Colonic mucosa (tissue), 4 donors: ENCODE data around the gene AATK. TPM values are rescaled to one million over a fixed set of nuclear protein-coding genes. Genes with fewer than 3 reads are reported as not detected.

Experiments used
- DNase-seq: peaks from one replicate; pipeline ENCODE4 v3.0.0-alpha.2; 2020
- H3K27ac ChIP-seq: fragments of 200-600 bp; one replicate; pipeline ENCODE4 v1.8.0; 2021
- H3K27me3 ChIP-seq: fragments of 200-600 bp; one replicate; pipeline ENCODE4 v1.8.0; 2021
- H3K36me3 ChIP-seq: fragments of 200-600 bp; one replicate; pipeline ENCODE4 v1.8.0; 2021
- H3K4me1 ChIP-seq: fragments of 200-600 bp; one replicate; pipeline ENCODE4 v1.8.0; 2021; ENCODE audit warnings: mild to moderate bottlenecking
- H3K4me3 ChIP-seq: fragments of 200-600 bp; one replicate; pipeline ENCODE4 v1.8.0; 2021
- H3K9ac ChIP-seq, 2 donors: one replicate each; pipeline ENCODE4 v1.7.0; 2013; ENCODE audit warnings: control low read depth in 2 of 2, low read depth in 2 of 2, low read length in 2 of 2
- H3K9me3 ChIP-seq: fragments of 200-600 bp; one replicate; pipeline ENCODE4 v1.8.0; 2021
- intact Hi-C: fragments of 100-400 bp; cut with DNase I; formaldehyde crosslinking; loops from one replicate; pipeline ENCODE4 v1.14.1; 2022
- total RNA-seq, 2 donors: library from RNA; stranded (reverse); fragmentation: NEBNext Ultra II Directional in 1 of 2; extraction: Animal tissue kit (Norgen Biotek cat#: 25700) in 1 of 2; gene quantifications; one replicate each; pipeline ENCODE4 v1.2.1, GENCODE V29; 2021
- TF ChIP-seq, protein P1 (sequence below): fragments of 200-600 bp; IDR thresholded peaks from one replicate; pipeline ENCODE4 v1.8.0; 2022; ENCODE audit warnings: antibody characterized with exemption, mild to moderate bottlenecking
- donor health status: healthy.
- donor health status: DM: no; HTN: no; CAD: no.
- donor health status: DM: no; HTN: no; CAD: no.

The AATK gene
- total RNA-seq, 2 donors from 2014 or later, result 9.1 to 13.3 TPM

DNA sequence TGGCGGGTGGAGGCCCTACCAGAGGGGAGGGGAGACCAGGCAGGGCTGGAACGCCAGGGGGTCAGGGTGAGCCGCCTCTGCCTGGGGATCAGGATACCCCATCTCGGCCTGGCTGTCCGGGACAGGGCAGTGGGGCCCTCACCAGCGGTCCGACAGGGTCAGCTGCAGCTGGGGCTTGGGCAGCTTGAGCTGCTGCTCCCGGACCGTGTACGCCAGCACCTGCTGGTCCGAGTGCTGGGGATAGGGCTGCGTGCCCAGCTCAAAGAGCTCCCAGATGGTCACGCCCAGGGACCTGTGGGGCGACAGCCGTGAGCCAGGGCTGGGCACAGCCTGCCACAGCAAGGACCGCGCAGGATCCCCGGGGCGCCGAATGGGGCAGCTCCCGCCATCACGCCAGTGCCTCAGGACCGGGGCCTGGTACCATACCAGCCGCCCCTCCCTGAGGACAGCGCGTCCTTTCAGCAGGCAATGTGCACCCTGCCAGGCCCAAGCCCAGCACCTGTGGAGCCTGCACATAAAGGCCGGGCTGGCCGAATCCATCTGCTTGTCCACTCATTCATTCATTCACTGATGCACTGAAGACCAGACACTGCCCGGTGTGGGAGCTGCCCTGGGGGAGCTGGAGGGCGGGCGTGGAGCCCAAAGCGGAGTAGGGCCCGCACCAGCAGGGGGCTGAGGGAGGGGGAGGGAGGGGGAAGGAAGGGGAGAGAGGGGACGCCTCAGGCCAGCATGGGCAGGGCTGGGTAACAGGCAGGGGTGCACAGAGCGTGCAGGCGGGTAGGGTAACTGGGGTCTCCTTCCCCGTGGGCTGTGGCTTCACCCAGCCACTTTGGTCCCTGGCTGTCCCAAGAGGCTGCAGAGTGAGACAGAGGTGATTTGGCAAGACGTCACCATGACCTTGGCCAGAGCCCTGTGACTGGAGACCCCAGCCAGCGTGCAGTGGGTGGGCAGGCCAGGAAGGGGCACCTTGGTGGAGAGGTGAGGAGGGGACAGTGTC, 42.7 kb downstream of the AATK start:
- Histone ChIP-seq H3K9me3 (no peaks in the 10 kb centered on the region), H3K36me3 (no peaks in the 10 kb centered on the region), H3K9ac (no peak overlapping the region), H3K4me3 (no peak overlapping the region), H3K27me3 (no peaks in the 10 kb centered on the region), H3K27ac (no peak overlapping the region), H3K4me1 (no peaks in the 10 kb centered on the region)
- DNase-seq, result no peak
- intact Hi-C loops, result no loop called here
- TF ChIP-seq, protein P1, sequence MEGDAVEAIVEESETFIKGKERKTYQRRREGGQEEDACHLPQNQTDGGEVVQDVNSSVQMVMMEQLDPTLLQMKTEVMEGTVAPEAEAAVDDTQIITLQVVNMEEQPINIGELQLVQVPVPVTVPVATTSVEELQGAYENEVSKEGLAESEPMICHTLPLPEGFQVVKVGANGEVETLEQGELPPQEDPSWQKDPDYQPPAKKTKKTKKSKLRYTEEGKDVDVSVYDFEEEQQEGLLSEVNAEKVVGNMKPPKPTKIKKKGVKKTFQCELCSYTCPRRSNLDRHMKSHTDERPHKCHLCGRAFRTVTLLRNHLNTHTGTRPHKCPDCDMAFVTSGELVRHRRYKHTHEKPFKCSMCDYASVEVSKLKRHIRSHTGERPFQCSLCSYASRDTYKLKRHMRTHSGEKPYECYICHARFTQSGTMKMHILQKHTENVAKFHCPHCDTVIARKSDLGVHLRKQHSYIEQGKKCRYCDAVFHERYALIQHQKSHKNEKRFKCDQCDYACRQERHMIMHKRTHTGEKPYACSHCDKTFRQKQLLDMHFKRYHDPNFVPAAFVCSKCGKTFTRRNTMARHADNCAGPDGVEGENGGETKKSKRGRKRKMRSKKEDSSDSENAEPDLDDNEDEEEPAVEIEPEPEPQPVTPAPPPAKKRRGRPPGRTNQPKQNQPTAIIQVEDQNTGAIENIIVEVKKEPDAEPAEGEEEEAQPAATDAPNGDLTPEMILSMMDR, result no peak

DNA sequence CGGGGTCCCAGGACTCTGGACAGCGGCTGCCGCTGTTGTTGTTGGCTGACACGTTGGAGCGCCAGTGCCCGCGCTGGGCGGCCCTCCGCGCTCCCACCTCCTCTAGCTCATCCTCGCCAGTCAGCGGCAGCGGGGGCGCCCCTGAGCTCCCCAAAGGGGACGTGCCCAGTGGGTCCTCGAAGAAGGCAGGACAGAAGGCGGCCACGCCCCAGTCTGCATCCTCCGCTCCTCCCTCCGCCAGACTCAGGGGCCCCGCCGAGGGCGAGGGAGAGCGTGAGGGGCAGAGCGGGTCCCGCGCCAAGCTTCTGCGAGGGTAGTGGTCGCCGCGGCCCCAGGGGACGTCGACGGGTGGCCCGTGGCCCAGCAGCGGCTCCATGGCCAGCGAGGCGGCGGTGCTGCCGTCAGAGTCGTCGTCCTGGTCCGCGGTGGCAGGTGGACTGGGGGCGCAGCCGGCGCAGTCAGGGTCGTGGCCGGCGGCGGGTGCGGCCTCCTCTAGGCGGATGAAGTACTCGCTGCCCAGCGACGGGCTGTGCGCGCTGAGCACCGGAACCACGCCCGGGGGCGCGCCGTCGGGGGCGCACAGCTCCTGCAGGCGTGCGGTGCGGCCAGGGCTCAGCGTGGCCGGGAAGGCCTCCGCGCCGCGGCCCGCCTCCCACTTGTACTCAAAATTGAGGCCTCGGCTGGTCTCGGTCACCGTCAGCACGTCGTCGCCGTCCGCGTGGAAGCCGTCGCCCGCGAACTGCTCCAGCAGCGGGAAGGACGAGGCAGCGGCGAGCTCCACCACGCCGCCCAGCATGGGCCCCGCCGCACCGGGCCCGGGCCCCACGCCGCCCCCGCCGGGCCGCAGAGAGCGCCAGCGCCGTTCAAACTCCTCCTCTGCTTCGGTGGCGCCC, 43.9 kb downstream of the AATK start:
- no peak overlapping the region for H3K27ac ChIP-seq
- intact Hi-C loops, result no loop called here
- no peak for DNase-seq
- H3K4me1 ChIP-seq, result no peaks in the 10 kb centered on the region
- H3K36me3 ChIP-seq, result no peaks in the 10 kb centered on the region
- H3K27me3 ChIP-seq, result no peaks in the 10 kb centered on the region
- TF ChIP-seq, protein P1, result no peak
- no peak overlapping the region for H3K9ac ChIP-seq
- H3K4me3 ChIP-seq, result no peak overlapping the region
- H3K9me3 ChIP-seq, result no peaks in the 10 kb centered on the region

DNA sequence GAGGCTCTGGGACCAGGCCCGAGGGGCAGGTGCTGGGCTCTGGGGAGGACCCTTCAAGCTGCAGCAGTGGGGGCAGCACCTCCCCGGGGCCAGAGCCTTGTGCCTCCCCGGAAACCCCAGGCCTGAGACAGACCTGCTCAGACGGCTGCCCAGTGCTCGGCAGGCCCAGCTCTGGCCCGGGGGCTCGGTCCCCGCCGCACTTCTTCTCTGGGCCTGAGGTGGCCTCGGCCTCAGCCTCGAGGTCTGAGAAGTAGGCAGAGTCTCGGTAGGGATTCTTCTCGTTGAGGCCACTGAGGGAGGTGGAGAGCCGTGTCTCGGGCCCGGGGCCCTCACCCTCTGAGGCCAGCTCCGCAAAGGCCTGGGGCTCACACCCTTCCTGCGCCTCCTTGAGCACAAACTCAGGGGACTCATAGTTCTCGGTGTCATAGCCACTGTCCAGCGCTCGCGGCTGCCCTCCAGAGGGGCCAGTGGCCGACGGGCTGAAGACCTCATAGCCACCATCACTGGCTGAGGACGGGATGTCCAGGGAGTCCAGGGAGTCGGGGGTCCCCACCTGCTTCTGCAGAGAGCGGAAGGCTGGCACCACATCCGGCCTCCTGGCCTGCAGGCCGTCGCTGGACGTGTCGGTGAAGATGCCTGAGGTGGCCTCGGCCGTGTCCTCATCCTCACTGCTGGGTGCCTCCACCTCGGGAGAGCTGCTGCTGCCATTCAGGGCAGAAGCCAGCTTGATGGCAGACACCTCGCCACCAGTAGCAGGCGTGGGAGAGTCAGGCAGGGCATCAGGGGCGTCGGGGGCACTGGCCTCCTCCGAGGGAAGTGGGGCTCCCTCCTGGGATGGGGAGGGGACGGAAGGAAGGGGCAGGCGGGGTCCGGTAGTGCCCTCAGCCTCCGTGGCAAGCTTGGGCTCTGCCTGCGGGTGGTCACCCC, 45.1 kb downstream of the AATK start:
- intact Hi-C loops, result no loop called here
- Histone ChIP-seq H3K9me3 (no peaks in the 10 kb centered on the region), H3K4me1 (no peaks in the 10 kb centered on the region), H3K27me3 (no peaks in the 10 kb centered on the region), H3K9ac (no peak overlapping the region), H3K27ac (no peak overlapping the region), H3K4me3 (no peak overlapping the region), H3K36me3 (no peaks in the 10 kb centered on the region)
- no peak for DNase-seq
- TF ChIP-seq, protein P1, result no peak

DNA sequence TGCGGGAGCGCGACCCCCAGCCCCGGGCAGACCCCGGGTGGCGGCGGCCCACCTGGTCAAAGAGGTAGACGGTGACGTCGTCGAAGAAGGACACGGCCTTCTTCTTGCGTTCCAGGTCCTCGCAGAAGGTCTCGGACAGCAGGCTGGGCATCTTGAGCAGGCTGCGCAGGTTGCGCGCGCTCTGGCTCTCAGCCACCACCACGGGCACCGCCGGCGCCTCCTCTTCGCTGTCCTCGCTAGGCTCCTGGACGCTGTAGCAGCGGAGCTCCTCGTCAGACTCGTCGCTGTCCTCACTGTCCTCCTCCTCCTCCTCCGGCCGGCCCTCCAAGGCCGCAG, 45.9 kb downstream of the AATK start:
- intact Hi-C loops, result no loop called here
- no peak overlapping the region for H3K9ac ChIP-seq
- H3K4me1 ChIP-seq, result no peaks in the 10 kb centered on the region
- H3K9me3 ChIP-seq, result no peaks in the 10 kb centered on the region
- no peaks in the 10 kb centered on the region for H3K36me3 ChIP-seq
- no peak overlapping the region for H3K27ac ChIP-seq
- TF ChIP-seq, protein P1, result no peak
- no peak overlapping the region for H3K4me3 ChIP-seq
- DNase-seq, result no peak
- no peaks in the 10 kb centered on the region for H3K27me3 ChIP-seq
